Type B pancreatic cell (in vitro differentiated cells): ENCODE measurements around the gene ZNF335. TPM values are rescaled to one million over a fixed set of nuclear protein-coding genes. Genes with fewer than 3 reads are reported as not detected.

ENCODE experiments used
- DNase-seq: peaks from one replicate; pipeline ENCODE4 v3.0.0; 2021; ENCODE audit warnings: mixed read lengths; ENCODE audit not compliant: unreplicated experiment; ENCODE audit errors: extremely low spot score
- H3K27ac Mint-ChIP-seq: 2 replicates; pipeline ENCODE4 v1.8.0; 2021; ENCODE audit warnings: mild to moderate bottlenecking, mixed read lengths
- H3K27me3 Mint-ChIP-seq: 2 replicates; pipeline ENCODE4 v1.8.0; 2021; ENCODE audit warnings: mixed read lengths
- H3K36me3 Mint-ChIP-seq: 2 replicates; pipeline ENCODE4 v1.8.0; 2021; ENCODE audit warnings: mixed read lengths
- H3K4me1 Mint-ChIP-seq: one replicate; pipeline ENCODE4 v1.8.0; 2021; ENCODE audit warnings: mixed read lengths; ENCODE audit not compliant: unreplicated experiment
- H3K4me3 Mint-ChIP-seq: 2 replicates; pipeline ENCODE4 v1.8.0; 2021; ENCODE audit warnings: mild to moderate bottlenecking, mixed read lengths
- H3K9me3 Mint-ChIP-seq: 2 replicates; pipeline ENCODE4 v1.8.0; 2021; ENCODE audit warnings: mixed read lengths
- CTCF ChIP-seq: fragments of 200-600 bp; sonication (generic); conservative IDR thresholded peaks from 2 replicates; pipeline ENCODE4 v1.5.0; 2021; ENCODE audit warnings: antibody characterized with exemption, mild to moderate bottlenecking
- total RNA-seq: library from RNA; stranded (reverse); gene quantifications from 2 replicates; pipeline ENCODE4 v1.2.1, GENCODE V29; 2021; ENCODE audit warnings: low replicate concordance

ZNF335 gene
- total RNA-seq, 1 donor from 2014 or later: 19.9 TPM

- peaks cover 10% of the 10 kb centered on the region for H3K36me3 Mint-ChIP-seq
- no peaks in the 10 kb centered on the region for H3K4me1 Mint-ChIP-seq
- no peaks in the 10 kb centered on the region for H3K27me3 Mint-ChIP-seq
- TF ChIP-seq CTCF: no peak
- no peaks in the 10 kb centered on the region for H3K9me3 Mint-ChIP-seq
- H3K27ac Mint-ChIP-seq: no peak overlapping the region
- no peak for DNase-seq
- H3K4me3 Mint-ChIP-seq: no peak overlapping the region
These were observed 23.7 kb downstream of the ZNF335 start for GRCh38 chr20:45948261-45948733.

GRCh38 chr20:45947110-45947866 lies 24.7 kb downstream of the ZNF335 start:
- no peak overlapping the region for H3K4me3 Mint-ChIP-seq
- peaks cover 10% of the 10 kb centered on the region for H3K36me3 Mint-ChIP-seq
- H3K27ac Mint-ChIP-seq: no peak overlapping the region
- no peaks in the 10 kb centered on the region for H3K27me3 Mint-ChIP-seq
- no peaks in the 10 kb centered on the region for H3K4me1 Mint-ChIP-seq
- H3K9me3 Mint-ChIP-seq: no peaks in the 10 kb centered on the region
- DNase-seq: no peak
- TF ChIP-seq CTCF: no peak

DNA sequence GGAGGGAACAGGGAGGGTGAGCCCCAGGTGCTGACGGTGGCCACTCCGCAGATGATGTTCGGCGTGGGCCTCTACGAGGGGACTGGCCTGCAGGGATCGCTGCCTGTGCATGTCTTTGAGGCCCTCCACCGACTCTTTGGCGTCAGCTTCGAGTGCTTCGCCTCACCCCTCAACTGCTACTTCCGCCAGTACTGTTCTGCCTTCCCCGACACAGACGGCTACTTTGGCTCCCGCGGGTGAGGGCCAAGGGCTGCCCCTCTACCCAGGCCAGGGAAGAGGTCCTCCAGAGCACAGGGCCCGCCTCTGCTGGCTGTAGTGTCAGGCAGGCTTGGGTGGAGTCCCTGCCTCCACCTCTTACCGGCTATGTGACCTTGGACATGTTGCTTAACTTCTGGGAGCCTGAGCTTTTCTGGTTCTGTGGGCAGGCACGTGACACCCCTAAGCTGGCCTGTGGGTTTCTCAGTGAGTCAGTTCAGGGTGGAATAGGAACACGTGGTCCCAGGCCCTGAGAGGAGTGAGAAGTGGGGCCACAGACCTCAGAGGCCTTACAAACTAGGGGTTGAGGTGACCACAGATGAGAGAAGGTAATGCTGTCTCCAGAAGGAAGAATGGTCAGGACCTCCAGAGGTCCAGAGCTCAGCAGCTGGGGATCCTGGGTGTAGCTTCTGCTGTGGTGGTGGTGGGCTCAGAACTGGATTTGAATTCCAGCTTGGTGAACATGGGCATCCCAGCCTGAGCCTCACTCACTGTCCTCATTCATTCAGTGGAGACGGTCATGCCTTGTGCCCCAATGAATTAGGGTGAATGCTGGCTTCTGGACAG lies 25.6 kb downstream of the ZNF335 start:
- no peak for DNase-seq
- TF ChIP-seq CTCF: no peak
- Mint-ChIP-seq H3K4me3 (no peak overlapping the region), H3K27me3 (no peaks in the 10 kb centered on the region), H3K36me3 (peaks cover 5% of the 10 kb centered on the region), H3K4me1 (no peaks in the 10 kb centered on the region), H3K27ac (no peak overlapping the region), H3K9me3 (no peaks in the 10 kb centered on the region)

- DNase-seq: no peak
These were observed 26.3 kb downstream of the ZNF335 start for GRCh38 chr20:45945678-45946148.

More at GRCh38 chr20:45945678-45946148, 26.3 kb downstream of the ZNF335 start:
- no peaks in the 10 kb centered on the region for H3K4me1 Mint-ChIP-seq
- TF ChIP-seq CTCF: no peak
- no peaks in the 10 kb centered on the region for H3K9me3 Mint-ChIP-seq
- no peaks in the 10 kb centered on the region for H3K27me3 Mint-ChIP-seq
- H3K36me3 Mint-ChIP-seq: peaks cover 5% of the 10 kb centered on the region
- H3K4me3 Mint-ChIP-seq: no peak overlapping the region
- no peak overlapping the region for H3K27ac Mint-ChIP-seq
